Keratinocyte (primary cell): ENCODE results near the gene OGDH. TPM values are rescaled to one million over a fixed set of nuclear protein-coding genes. Genes with fewer than 3 reads are reported as not detected.

Source experiments
- DNase-seq: peaks from one replicate; pipeline ENCODE4 v3.0.0-alpha.2; 2011; ENCODE audit warnings: low read depth, missing footprints, low spot score
- FAIRE-seq: peaks from 2 replicates; lab custom pipeline; 2011; peaks lifted over from hg19 to GRCh38; lab: Jason Lieb, UNC
- H2AFZ ChIP-seq: 2 replicates; pipeline ENCODE4 v1.6.0; 2012; ENCODE audit warnings: low read length, control low read depth, inconsistent platforms; ENCODE audit not compliant: control insufficient read depth
- H3K27ac ChIP-seq: 2 replicates; pipeline ENCODE4 v1.5.1; 2011; ENCODE audit warnings: low read length; ENCODE audit not compliant: control insufficient read depth, insufficient read depth
- H3K27me3 ChIP-seq: 3 replicates; pipeline ENCODE4 v1.6.0; 2011; ENCODE audit warnings: low read length; ENCODE audit not compliant: control insufficient read depth, insufficient read depth; ENCODE audit errors: extremely low read depth
- H3K36me3 ChIP-seq, 2 experiments: 2 replicates in 1 of 2; 3 replicates in 1 of 2; pipeline ENCODE4 v1.5.1; 2011; ENCODE audit warnings: low read length in 2 of 2, mild to moderate bottlenecking in 1 of 2; ENCODE audit not compliant: control insufficient read depth in 2 of 2, insufficient read depth in 2 of 2; ENCODE audit errors: extremely low read depth in 1 of 2
- H3K4me1 ChIP-seq: 3 replicates; pipeline ENCODE4 v1.5.1; 2011; ENCODE audit warnings: low read length; ENCODE audit not compliant: control insufficient read depth, insufficient read depth; ENCODE audit errors: extremely low read depth
- H3K4me2 ChIP-seq: 3 replicates; pipeline ENCODE4 v1.6.0; 2011; ENCODE audit warnings: low read depth, low read length; ENCODE audit not compliant: control insufficient read depth, insufficient read depth; ENCODE audit errors: extremely low read depth
- H3K4me3 ChIP-seq, 3 experiments: fragments of 200-600 bp in 1 of 3; sonication (generic) in 1 of 3; 2 replicates in 2 of 3; 3 replicates in 1 of 3; pipeline ENCODE4 v1.5.1; 2011 to 2016; ENCODE audit warnings: low read length in 3 of 3, mild to moderate bottlenecking in 3 of 3, control low read depth in 2 of 3, inconsistent platforms in 1 of 3, low read depth in 1 of 3, mixed read lengths in 1 of 3, mixed run types in 1 of 3, moderate library complexity in 1 of 3; ENCODE audit not compliant: control insufficient read depth in 2 of 3, insufficient read depth in 2 of 3; ENCODE audit errors: extremely low read depth in 1 of 3
- H3K79me2 ChIP-seq: 2 replicates; pipeline ENCODE4 v1.6.0; 2012; ENCODE audit warnings: low read length; ENCODE audit not compliant: control insufficient read depth, insufficient read depth
- H3K9ac ChIP-seq: 3 replicates; pipeline ENCODE4 v1.6.0; 2011; ENCODE audit warnings: low read length; ENCODE audit not compliant: control insufficient read depth, insufficient read depth; ENCODE audit errors: extremely low read depth
- H3K9me1 ChIP-seq: 3 replicates; pipeline ENCODE4 v1.6.0; 2011; ENCODE audit warnings: low read length; ENCODE audit not compliant: control insufficient read depth, insufficient read depth; ENCODE audit errors: extremely low read depth
- H3K9me3 ChIP-seq: 2 replicates; pipeline ENCODE4 v1.5.1; 2012; ENCODE audit warnings: low read depth, low read length; ENCODE audit not compliant: control insufficient read depth
- H4K20me1 ChIP-seq: 3 replicates; pipeline ENCODE4 v1.6.0; 2011; ENCODE audit warnings: low read length; ENCODE audit not compliant: control insufficient read depth, insufficient read depth; ENCODE audit errors: extremely low read depth
- CTCF ChIP-seq, 3 experiments: IDR thresholded peaks in 1 of 3; conservative IDR thresholded peaks in 1 of 3; optimal IDR thresholded peaks in 1 of 3; 2 replicates in 2 of 3; 3 replicates in 1 of 3; pipeline versions ENCODE3 to v1.5.1; 2011; ENCODE audit warnings: low read length in 3 of 3, mild to moderate bottlenecking in 3 of 3, moderate library complexity in 2 of 3, control low read depth in 1 of 3, inconsistent platforms in 1 of 3; ENCODE audit not compliant: insufficient read depth in 2 of 3; ENCODE audit errors: extremely low read depth in 1 of 3
- EZH2 ChIP-seq: IDR thresholded peaks from one replicate; pipeline ENCODE4 v1.6.1; 2012; ENCODE audit warnings: inconsistent platforms, mild to moderate bottlenecking, low read length, moderate library complexity
- dilution Hi-C: fragments of 300-500 bp; cut with MboI; formaldehyde crosslinking; loops from one replicate; pipeline ENCODE4 v1.7.0; 2020; ENCODE audit warnings: low sequenced_read_pairs; ENCODE audit not compliant: extremely low pct_ligation_motif_present
- polyA plus RNA-seq, 5 experiments: library from polyadenylated mRNA; depleted of rRNA in 3 of 5; stranded (reverse) in 3 of 5; stranded (forward) in 1 of 5; unstranded in 1 of 5; fragments of >200 nt; gene quantifications; 1 replicate in 1 of 5; 2 replicates in 3 of 5; 3 replicates in 1 of 5; pipeline versions ENCODE4 v1.2.1 to v1.2.3, GENCODE V29; 2011 to 2012; ENCODE audit warnings: missing spikeins in 2 of 5, low read depth in 1 of 5, low replicate concordance in 1 of 5

The OGDH gene
- polyA plus RNA-seq, 1 donor (not counting 4 experiments of a cell fraction or from before 2014, with no cell fraction given): 46.4 TPM

GRCh38 chr7:44748948-44749731, 142.7 kb downstream of the OGDH start:
- peaks cover 32% of the 10 kb centered on the region for H3K79me2 ChIP-seq
- TF ChIP-seq CTCF (optimal IDR thresholded peaks at IDR 0.05 in 1 of 3, IDR thresholded peaks at IDR 0.05 in 1 of 3, conservative IDR thresholded peaks at IDR 0.05 in 1 of 3; ENCODE audit: extremely low read depth in 1 of 3, insufficient read depth in 2 of 3, low read length in 3 of 3) (no peak), EZH2 (no peak)
- dilution Hi-C loops: no loop called here
- H3K4me3 ChIP-seq: peak overlapping the region; percentile 66 to 89 (median 67)
- peaks cover 3% of the 10 kb centered on the region for H4K20me1 ChIP-seq
- H3K9me1 ChIP-seq: peaks cover 5% of the 10 kb centered on the region
- peaks cover 0 to 11% of the 10 kb centered on the region in 2 experiments for H3K36me3 ChIP-seq
- peak overlapping the region; percentile 70 for H3K9ac ChIP-seq
- H3K9me3 ChIP-seq: no peaks in the 10 kb centered on the region
- no peak overlapping the region for H2AFZ ChIP-seq
- no peak for FAIRE-seq
- H3K4me1 ChIP-seq: peaks cover 28% of the 10 kb centered on the region
- no peak for DNase-seq
- peak overlapping the region; percentile 23 for H3K27ac ChIP-seq
- H3K27me3 ChIP-seq: no peaks in the 10 kb centered on the region
- peak overlapping the region; percentile 75 for H3K4me2 ChIP-seq

GRCh38 chr7:44749992-44750391, 143.6 kb downstream of the OGDH start:
- Histone ChIP-seq H3K9me3 (no peaks in the 10 kb centered on the region), H2AFZ (no peak overlapping the region), H3K9me1 (peaks cover 6% of the 10 kb centered on the region), H3K4me2 (peak overlapping the region; percentile 75), H3K79me2 (peaks cover 39% of the 10 kb centered on the region), H3K4me3 (peak overlapping the region in 1 of 3 experiments; percentile 66), H3K9ac (no peak overlapping the region), H4K20me1 (peaks cover 3% of the 10 kb centered on the region), H3K4me1 (peaks cover 32% of the 10 kb centered on the region), H3K27ac (no peak overlapping the region), H3K36me3 (peaks cover 0 to 11% of the 10 kb centered on the region in 2 experiments), H3K27me3 (no peaks in the 10 kb centered on the region)
- TF ChIP-seq CTCF (optimal IDR thresholded peaks at IDR 0.05 in 1 of 3, IDR thresholded peaks at IDR 0.05 in 1 of 3, conservative IDR thresholded peaks at IDR 0.05 in 1 of 3; ENCODE audit: extremely low read depth in 1 of 3, insufficient read depth in 2 of 3, low read length in 3 of 3): no peak
- no peak for TF ChIP-seq EZH2
- dilution Hi-C loops: no loop called here
- FAIRE-seq (no peak), DNase-seq (no peak)
